ENCODE results near the gene KRTAP4-16.
"Not testable (repeated sequence)": the region's sequence is repeated elsewhere in the genome, so short reads cannot be mapped to it uniquely, and the experiment has no call there.

GRCh38 chr17:41065016-41065689, 36.9 kb downstream of the KRTAP4-16 start:
- not testable (repeated sequence) for TF ChIP-seq CTCF, POLR2A (IDR thresholded peaks at IDR 0.05)

All from uterus (tissue), 2 donors.